Measurements from ENCODE around the gene THG1L. TPM values are rescaled to one million over a fixed set of nuclear protein-coding genes. Genes with fewer than 3 reads are reported as not detected.

The THG1L gene
- total and polyA plus RNA-seq, 9 donors = 8.9 to 23.6 (median 14.3) TPM

GRCh38 chr5:157732130-157732514, 902 bp downstream of the THG1L start:
- Histone ChIP-seq H3K36me3 (no peaks in the 10 kb centered on the region), H3K4me3 (peak overlapping the region; percentile 77), H3K27me3 (no peaks in the 10 kb centered on the region), H3K9me3 (no peaks in the 10 kb centered on the region), H3K27ac (no peak overlapping the region), H3K4me1 (ENCODE audit: insufficient read depth) (no peaks in the 10 kb centered on the region)
- intact Hi-C loops (cut with DNase I) = no loop called here
- TF ChIP-seq EP300 (IDR thresholded peaks at IDR 0.05) (no peak), POLR2A (IDR thresholded peaks at IDR 0.05) (no peak), CTCF (IDR thresholded peaks at IDR 0.05) (no peak)
- DNase-seq = no peak
- 72 to 86% (median 76%) methylated on average over 5 of the region's 5 CpGs for WGBS, 3 donors

- DNase-seq = no peak
- TF ChIP-seq POLR2A (IDR thresholded peaks at IDR 0.05) = no peak
- TF ChIP-seq EP300 (IDR thresholded peaks at IDR 0.05) = no peak
- no peak for TF ChIP-seq CTCF (IDR thresholded peaks at IDR 0.05)
- intact Hi-C loops (cut with DNase I) = no loop called here
- Histone ChIP-seq H3K36me3 (no peaks in the 10 kb centered on the region), H3K27me3 (no peaks in the 10 kb centered on the region), H3K4me3 (no peak overlapping the region), H3K4me1 (ENCODE audit: insufficient read depth) (no peaks in the 10 kb centered on the region), H3K27ac (no peak overlapping the region), H3K9me3 (no peaks in the 10 kb centered on the region)
- 92 to 95% (median 94%) methylated on average over 8 of the region's 8 CpGs for WGBS, 3 donors
Observed at GRCh38 chr5:157732596-157733262, 1.5 kb downstream of the THG1L start.

GRCh38 chr5:157734436-157734835, 3.2 kb downstream of the THG1L start:
- intact Hi-C loops (cut with DNase I) = no loop called here
- no peaks in the 10 kb centered on the region for H3K4me1 ChIP-seq (ENCODE audit: insufficient read depth)
- DNase-seq = no peak
- H3K9me3 ChIP-seq = no peaks in the 10 kb centered on the region
- no peaks in the 10 kb centered on the region for H3K27me3 ChIP-seq
- no peak for TF ChIP-seq CTCF (IDR thresholded peaks at IDR 0.05)
- no peak for TF ChIP-seq POLR2A (IDR thresholded peaks at IDR 0.05)
- no peak for TF ChIP-seq EP300 (IDR thresholded peaks at IDR 0.05)
- H3K4me3 ChIP-seq = no peak overlapping the region
- 86 to 89% (median 88%) methylated on average over 7 of the region's 7 CpGs for WGBS, 3 donors
- H3K27ac ChIP-seq = no peak overlapping the region
- no peaks in the 10 kb centered on the region for H3K36me3 ChIP-seq

GRCh38 chr5:157735991-157736390, 4.8 kb downstream of the THG1L start:
- intact Hi-C loops (cut with DNase I) = no loop called here
- TF ChIP-seq EP300 (IDR thresholded peaks at IDR 0.05) = no peak
- TF ChIP-seq CTCF (IDR thresholded peaks at IDR 0.05) = no peak
- TF ChIP-seq POLR2A (IDR thresholded peaks at IDR 0.05) = no peak
- Histone ChIP-seq H3K27ac (no peak overlapping the region), H3K4me3 (no peak overlapping the region), H3K27me3 (no peaks in the 10 kb centered on the region), H3K9me3 (no peaks in the 10 kb centered on the region), H3K36me3 (no peaks in the 10 kb centered on the region), H3K4me1 (ENCODE audit: insufficient read depth) (no peaks in the 10 kb centered on the region)
- WGBS, 3 donors = 87 to 89% (median 87%) methylated on average over 6 of the region's 6 CpGs
- no peak for DNase-seq
